Tibial nerve (tissue), 4 donors: ENCODE measurements around the gene FAS. TPM values are rescaled to one million over a fixed set of nuclear protein-coding genes. Genes with fewer than 3 reads are reported as not detected.
A peak's percentile ranks its signal among the peaks of the same experiment; 100 is the strongest.

Source experiments
- DNase-seq, 2 donors: peaks; one replicate each; pipeline ENCODE4 v3.0.0-alpha.2; 2019; ENCODE audit warnings: low spot score in 2 of 2
- H3K27ac ChIP-seq, 4 donors: fragments of 200-600 bp; sonication (generic) in 3 of 4; one replicate each; pipeline ENCODE4 v1.5.1; 2017 to 2019; ENCODE audit warnings: mild to moderate bottlenecking in 1 of 4
- H3K27me3 ChIP-seq, 2 donors: fragments of 200-600 bp; sonication (generic) in 1 of 2; one replicate each; pipeline versions ENCODE4 v1.5.1 to v1.6.0; 2017 to 2019
- H3K36me3 ChIP-seq, 3 donors: fragments of 200-600 bp; sonication (generic); one replicate each; pipeline ENCODE4 v1.5.1; 2018 to 2019
- H3K4me1 ChIP-seq, 4 donors: fragments of 200-600 bp; sonication (generic) in 3 of 4; one replicate each; pipeline ENCODE4 v1.5.1; 2017 to 2019
- H3K4me3 ChIP-seq, 4 donors: fragments of 200-600 bp; sonication (generic) in 3 of 4; one replicate each; pipeline ENCODE4 v1.5.1; 2017 to 2019; ENCODE audit warnings: mild to moderate bottlenecking in 1 of 4, moderate library complexity in 1 of 4
- H3K9me3 ChIP-seq, 4 donors: fragments of 200-600 bp; sonication (generic) in 3 of 4; one replicate each; pipeline ENCODE4 v1.5.1; 2017 to 2019
- CTCF ChIP-seq, 5 experiments: fragments of 200-600 bp in 3 of 5; fragments of 450-650 bp in 2 of 5; sonication (generic) in 3 of 5; IDR thresholded peaks; one replicate each; pipeline ENCODE4 v1.5.1; 2016 to 2019; ENCODE audit warnings: antibody characterized with exemption in 5 of 5, mild to moderate bottlenecking in 3 of 5, moderate library complexity in 2 of 5
- EP300 ChIP-seq, 2 donors: sonication (generic); formaldehyde crosslinking; IDR thresholded peaks; one replicate each; pipeline ENCODE4 v1.6.1; 2017; ENCODE audit warnings: antibody characterized with exemption in 2 of 2, mild to moderate bottlenecking in 1 of 2
- POLR2A ChIP-seq, 2 donors: fragments of 450-650 bp; IDR thresholded peaks; one replicate each; pipeline ENCODE4 v1.6.1; 2017; ENCODE audit warnings: antibody characterized with exemption in 2 of 2, mild to moderate bottlenecking in 2 of 2, moderate library complexity in 2 of 2
- WGBS, 2 donors: methylation state at CpG; one replicate each; pipeline ENCODE4 v1.1.5; 2018; 5-methylcytosine and 5-hydroxymethylcytosine counted together
- small RNA-seq: library from RNA; depleted of rRNA; stranded (forward); fragments of <200 nt; gene quantifications from one replicate; pipeline ENCODE3, GENCODE V24; 2016
- total RNA-seq, 4 donors: library from RNA; depleted of rRNA; stranded (reverse); fragments of >200 nt; gene quantifications; one replicate each; pipeline ENCODE4 v1.1.0, GENCODE V29; 2016

Gene FAS
- total RNA-seq, 4 donors from 2014 or later: 18.4 to 32.2 (median 20.9) TPM

GRCh38 chr10:89062861-89063260 is 72.3 kb downstream of the FAS start:
- H3K27ac ChIP-seq: peak overlapping the region in 1 of 4 donors; percentile 13
- peaks cover 0 to 34% (median 8%) of the 10 kb centered on the region in 4 donors for H3K4me1 ChIP-seq
- no peaks in the 10 kb centered on the region for H3K9me3 ChIP-seq
- 32 to 44% methylated on average over 1 of the region's 1 CpG for WGBS, 2 donors
- TF ChIP-seq CTCF (IDR thresholded peaks at IDR 0.05) (no peak), EP300 (IDR thresholded peaks at IDR 0.05) (no peak), POLR2A (IDR thresholded peaks at IDR 0.05) (no peak)
- no peak for DNase-seq
- H3K27me3 ChIP-seq: no peaks in the 10 kb centered on the region
- H3K4me3 ChIP-seq: no peak overlapping the region
- no peaks in the 10 kb centered on the region for H3K36me3 ChIP-seq

- 58 to 74% methylated on average over 2 of the region's 2 CpGs for WGBS, 2 donors
- Histone ChIP-seq H3K36me3 (no peaks in the 10 kb centered on the region), H3K9me3 (no peaks in the 10 kb centered on the region), H3K4me3 (no peak overlapping the region), H3K27ac (peak overlapping the region in 2 of 4 donors; percentile 45 to 74), H3K27me3 (no peaks in the 10 kb centered on the region), H3K4me1 (peaks cover 0 to 34% (median 8%) of the 10 kb centered on the region in 4 donors)
- no peak for DNase-seq
- no peak for TF ChIP-seq POLR2A (IDR thresholded peaks at IDR 0.05)
- no peak for TF ChIP-seq CTCF (IDR thresholded peaks at IDR 0.05)
- no peak for TF ChIP-seq EP300 (IDR thresholded peaks at IDR 0.05)
Observed at GRCh38 chr10:89063465-89063864, 72.9 kb downstream of the FAS start.

DNA sequence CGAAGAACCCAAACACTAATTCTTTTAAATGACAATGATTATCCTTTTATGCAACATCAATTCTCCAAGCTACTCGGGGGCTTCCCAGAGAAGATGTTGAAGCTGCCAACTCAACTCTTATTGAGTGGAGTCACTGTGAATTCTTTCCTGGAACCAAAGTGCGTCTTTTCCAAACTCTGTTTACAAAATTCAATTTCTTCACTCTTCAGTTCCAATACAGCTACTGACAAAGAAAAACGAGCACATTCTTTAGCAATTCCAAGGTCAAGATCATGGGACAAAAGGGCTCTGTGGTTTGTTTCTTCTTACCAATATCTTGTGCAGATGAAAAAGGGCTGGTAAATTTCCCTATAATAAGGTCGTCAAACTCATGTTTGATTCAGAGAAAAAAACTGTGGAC is 74.2 kb downstream of the FAS start:
- WGBS, 2 donors: 19% methylated on average over 5 of the region's 5 CpGs
- H3K27ac ChIP-seq: peak overlapping the region in 3 of 4 donors; percentile 38 to 74 (median 71)
- H3K9me3 ChIP-seq: no peaks in the 10 kb centered on the region
- no peaks in the 10 kb centered on the region for H3K27me3 ChIP-seq
- TF ChIP-seq POLR2A (IDR thresholded peaks at IDR 0.05): no peak
- peak in 1 of 2 donors; percentile 89 for TF ChIP-seq EP300 (IDR thresholded peaks at IDR 0.05)
- DNase-seq: peak in 1 of 2 donors; percentile 52
- H3K4me3 ChIP-seq: no peak overlapping the region
- H3K36me3 ChIP-seq: no peaks in the 10 kb centered on the region
- H3K4me1 ChIP-seq: peaks cover 0 to 34% (median 8%) of the 10 kb centered on the region in 4 donors

Small RNAs within 50 kb of the gene (small RNA-seq; reads per million reads assigned to genes)
- gene MIR4679-2: not detected
- gene RF02116: not detected

Other genes starting within 250 kb of the FAS start
- gene LIPN, start 230.8 kb upstream of the FAS start, total RNA-seq: not detected
- not detected for gene LIPM, start 188.1 kb upstream of the FAS start, total RNA-seq
- not detected for gene ANKRD22, start 139.0 kb upstream of the FAS start, total RNA-seq
- 10 to 100 TPM; 14.2 to 34.5 (median 25.5) TPM for gene STAMBPL1, start 110.6 kb upstream of the FAS start, total RNA-seq
- gene ACTA2, start 38.0 kb upstream of the FAS start, total RNA-seq: 100 to 1,000 TPM; 340 to 708 (median 458) TPM
- 1 to 10 TPM in 2 of 4 donors, under 1 TPM in 2; 0.22 to 1.2 (median 0.92) TPM for gene CH25H, start 216.5 kb downstream of the FAS start, total RNA-seq